Mucosa of gallbladder (tissue), 1 donor: ENCODE data around the gene LRSAM1. TPM values are rescaled to one million over a fixed set of nuclear protein-coding genes. Genes with fewer than 3 reads are reported as not detected.

Source experiments
- DNase-seq: peaks from one replicate; pipeline ENCODE4 v3.0.0-alpha.2; 2020; ENCODE audit warnings: low spot score
- total RNA-seq: library from RNA; stranded (reverse); gene quantifications from one replicate; pipeline ENCODE4 v1.2.1, GENCODE V29; 2021
- donor health status: DM: no; HTN: no; CAD: no.

The LRSAM1 gene
- total RNA-seq, 1 donor from 2014 or later, result 30.1 TPM

DNA sequence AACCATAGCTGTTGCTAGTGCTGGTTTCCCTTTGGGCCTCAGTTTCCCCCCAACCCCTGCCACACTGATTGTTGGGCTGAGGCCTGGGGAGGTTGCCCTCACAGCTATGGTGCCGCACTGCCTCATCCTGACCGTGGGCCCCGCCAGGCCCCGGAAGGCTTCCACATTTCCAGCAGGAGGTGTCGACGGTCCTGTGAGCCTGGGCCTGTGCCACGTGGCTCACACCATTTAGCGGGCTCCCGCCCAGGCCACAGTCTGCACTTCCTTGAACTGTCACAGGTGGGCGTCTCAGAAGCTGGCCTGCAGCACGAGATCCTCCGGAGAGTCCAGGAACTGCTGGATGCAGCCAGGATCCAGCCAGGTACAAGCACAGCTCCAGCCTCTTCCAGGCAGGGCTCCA lies 45.7 kb downstream of the LRSAM1 start:
- DNase-seq, result no peak

DNA sequence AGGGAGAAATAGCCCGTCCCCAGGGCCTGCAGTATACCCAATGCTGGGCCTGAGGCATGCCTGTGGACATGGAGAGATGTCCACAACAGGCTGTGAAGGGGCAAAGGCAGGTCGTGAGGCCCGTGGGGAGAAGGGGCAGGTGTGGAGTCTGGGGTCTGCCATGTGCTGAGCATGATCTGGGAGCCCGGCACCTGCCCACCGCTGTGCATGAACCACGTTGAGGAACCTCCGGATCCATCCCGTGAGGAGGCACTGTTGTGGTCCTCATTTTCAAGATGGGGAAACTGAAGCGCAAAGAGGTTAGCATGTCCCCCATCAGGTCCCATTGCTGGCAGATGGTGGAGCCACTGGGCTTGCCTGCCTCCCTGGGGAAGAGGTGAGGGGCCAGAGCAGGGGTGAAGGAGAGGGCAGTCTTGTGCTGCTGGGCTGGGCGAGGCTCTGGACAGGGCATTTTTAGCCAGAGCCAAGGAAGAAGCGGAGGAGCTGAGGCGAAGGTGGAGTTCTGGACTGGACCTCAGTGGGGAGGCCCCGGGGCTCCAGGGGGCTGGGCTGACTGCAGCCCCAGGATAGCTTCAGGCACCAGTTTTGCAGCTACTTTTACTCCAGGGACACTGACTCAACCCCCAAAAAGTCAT lies 46.5 kb downstream of the LRSAM1 start:
- DNase-seq, result no peak

DNA sequence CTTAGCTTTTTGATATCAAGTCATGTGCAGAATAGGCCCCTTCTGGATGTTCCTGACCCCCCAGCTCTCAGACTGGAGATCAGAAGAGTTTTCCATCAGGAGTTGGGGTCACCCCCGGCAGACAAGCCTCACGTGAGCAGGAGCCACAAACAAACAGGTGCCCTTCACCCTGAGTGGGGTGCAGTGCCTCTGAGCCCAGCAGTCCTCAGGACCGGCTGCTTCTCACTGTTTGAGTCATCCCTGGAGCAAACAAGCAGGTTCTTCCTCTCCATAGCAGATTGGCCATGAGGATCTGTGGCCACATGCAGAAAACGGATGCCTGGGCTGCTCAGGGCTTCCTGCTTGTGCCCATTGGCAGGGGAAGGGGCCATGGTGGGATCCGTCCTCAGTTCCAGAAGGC lies 47.0 kb downstream of the LRSAM1 start:
- no peak for DNase-seq

DNA sequence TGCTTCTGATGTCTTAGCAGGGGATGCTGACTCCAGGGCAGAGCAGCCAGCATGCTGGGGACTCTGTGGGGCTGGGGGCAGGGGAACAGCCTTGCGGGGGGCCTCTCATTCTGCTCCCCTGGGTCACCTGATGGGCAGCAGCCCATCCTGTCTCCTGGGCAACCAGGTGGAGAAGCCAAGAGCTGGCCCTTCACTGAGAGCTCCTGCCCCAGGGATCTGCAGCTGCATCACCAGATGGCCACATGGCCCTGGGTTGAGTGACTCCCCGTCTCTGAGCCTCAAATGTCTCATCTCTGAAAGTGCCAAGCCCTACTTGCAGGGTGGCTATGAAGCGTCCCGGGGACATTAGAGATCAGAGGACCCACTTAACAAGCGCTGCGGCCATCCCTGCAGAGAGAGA lies 49.1 kb downstream of the LRSAM1 start:
- no peak for DNase-seq

GRCh38 chr9:127500862-127501261 lies 49.6 kb downstream of the LRSAM1 start:
- no peak for DNase-seq

DNA sequence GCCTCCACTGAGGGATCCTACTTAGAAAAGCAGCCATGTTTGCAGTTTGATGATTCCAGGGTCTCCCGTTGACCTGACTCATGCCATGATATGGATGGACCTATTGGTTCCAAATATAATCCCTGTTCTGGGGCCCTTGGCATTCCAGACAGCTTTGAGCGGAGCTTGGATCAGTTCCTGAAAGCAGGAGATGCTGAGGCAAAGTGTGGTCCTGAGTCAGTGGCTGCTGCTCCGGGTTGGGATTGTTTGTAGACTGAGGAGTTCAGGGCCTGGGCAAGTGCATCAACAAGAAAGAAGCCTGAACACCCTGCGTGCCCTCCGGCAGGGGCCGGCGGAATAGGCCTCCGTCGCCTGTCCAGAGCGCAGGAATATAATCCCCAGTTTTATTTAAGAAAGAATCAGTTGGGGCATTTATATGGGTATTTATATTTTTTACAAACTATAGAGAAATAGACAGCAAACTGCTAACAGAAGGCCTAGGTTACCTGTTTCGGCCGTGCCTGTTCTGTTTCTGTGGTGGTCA lies 50.6 kb downstream of the LRSAM1 start:
- no peak for DNase-seq

- DNase-seq, result no peak
These were observed 51.5 kb downstream of the LRSAM1 start for GRCh38 chr9:127502706-127503378.

- DNase-seq, result no peak
These were observed 52.1 kb downstream of the LRSAM1 start for GRCh38 chr9:127503379-127503921.

DNA sequence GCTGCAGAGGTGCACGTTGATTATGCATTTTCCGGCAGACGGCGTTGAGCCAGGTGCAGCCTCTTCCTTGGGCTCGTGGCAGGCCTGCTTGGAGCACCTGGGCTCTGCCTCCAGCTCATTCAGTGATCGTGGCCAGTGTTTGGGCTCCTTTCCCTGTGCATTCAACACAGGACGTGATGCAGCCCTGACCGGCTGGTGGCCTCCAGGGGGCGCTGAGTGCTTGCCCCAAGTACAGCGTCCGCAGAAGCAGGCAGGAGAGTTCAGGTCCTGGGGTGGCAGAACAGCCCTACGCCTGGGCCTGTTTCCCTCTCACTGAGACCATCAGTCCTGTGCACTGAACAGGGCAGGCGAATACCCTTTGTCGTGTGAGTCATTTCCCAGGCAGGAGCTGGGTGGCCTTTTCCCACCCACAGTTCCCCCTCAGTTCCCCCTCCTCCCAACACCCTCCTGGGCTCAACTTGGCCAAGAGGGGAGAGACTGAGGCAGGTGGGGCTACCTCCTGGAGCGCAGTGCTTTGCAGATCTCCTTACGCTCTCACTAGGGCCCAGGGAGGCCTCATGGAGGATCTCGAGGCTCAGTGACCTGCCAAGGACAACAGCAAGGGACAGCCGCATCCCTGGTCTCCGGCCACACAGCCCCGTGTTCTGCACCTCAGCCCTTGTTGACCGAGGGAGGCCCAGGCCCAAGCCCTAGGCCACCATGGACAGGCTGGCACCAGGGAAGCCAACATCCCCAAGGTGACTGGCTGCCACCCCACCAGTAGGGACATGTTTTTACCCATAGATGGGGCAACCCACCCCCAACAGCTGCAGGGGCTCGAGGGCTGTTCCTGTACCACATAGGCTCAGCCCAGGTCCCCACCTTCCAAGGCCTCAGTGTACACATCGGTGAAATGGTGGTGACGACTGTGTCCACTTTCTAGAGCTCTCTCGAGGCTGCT lies 52.9 kb downstream of the LRSAM1 start:
- peak; percentile 84 for DNase-seq

DNA sequence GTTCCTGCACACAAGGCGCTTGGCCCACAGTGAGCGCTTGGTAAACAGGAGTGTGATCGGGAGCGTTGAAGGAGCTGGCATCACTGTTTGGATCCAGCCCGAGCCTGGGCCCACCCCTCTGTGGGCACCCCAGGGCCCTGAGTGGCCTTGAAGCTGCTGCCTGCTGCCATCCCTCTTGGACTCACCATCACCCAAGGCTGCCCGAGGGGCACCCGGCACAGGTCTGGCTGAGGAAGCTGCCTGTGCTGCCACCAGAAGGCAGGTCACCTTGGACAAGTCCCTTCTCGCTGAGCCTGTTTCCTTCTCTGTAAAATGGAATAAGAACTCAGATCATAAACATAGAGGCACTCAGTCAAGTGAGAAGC lies 53.6 kb downstream of the LRSAM1 start:
- DNase-seq, result no peak

GRCh38 chr9:127505396-127506116 lies 54.2 kb downstream of the LRSAM1 start:
- DNase-seq, result no peak

- DNase-seq, result no peak
These were observed 55.0 kb downstream of the LRSAM1 start for GRCh38 chr9:127506117-127506813.

DNA sequence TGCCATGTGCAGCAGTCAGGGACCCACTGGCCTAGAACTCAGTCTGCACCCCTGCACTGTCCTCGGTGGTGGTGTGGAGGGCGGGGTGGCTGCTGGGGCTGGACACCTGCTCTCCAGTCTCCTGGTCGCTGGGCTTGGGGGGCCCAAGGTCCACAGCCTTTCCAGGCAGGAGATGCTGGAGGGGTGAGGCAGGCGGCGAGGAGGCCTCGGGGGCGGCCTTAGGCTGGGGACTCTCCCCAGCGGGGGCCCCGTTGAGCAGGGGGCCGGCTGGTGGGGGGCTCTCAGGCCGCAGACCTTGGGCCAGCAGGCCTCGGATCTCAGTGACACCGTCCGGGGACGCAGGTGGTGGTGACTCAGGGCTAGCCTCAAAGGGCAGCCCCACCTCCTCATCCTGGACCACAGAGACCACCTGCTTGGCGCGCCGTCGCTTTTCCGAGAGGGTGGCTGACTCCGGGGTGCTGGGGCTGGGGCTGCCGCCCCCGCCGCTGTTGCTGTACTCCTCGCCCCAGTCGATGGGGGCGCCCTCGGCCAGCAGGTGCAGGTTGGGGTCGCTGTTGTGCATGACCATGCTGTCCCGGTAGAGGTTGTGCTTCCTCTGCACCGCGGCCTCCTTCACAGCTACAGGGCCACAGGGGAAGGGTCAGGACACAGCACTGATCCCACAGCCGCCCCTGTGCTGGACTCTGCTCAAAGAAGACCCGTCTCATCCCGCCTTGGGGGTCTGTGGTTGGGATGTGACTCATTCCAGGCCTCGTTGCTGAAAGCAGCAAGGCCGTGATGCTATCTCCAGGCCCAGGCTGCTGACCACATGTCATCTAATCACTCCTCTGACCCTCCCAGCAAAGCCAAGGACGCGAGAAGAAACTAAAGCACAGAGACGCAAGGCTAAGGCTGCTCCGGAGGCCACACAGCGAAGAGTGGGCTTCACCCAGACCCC lies 55.8 kb downstream of the LRSAM1 start:
- DNase-seq, result no peak

DNA sequence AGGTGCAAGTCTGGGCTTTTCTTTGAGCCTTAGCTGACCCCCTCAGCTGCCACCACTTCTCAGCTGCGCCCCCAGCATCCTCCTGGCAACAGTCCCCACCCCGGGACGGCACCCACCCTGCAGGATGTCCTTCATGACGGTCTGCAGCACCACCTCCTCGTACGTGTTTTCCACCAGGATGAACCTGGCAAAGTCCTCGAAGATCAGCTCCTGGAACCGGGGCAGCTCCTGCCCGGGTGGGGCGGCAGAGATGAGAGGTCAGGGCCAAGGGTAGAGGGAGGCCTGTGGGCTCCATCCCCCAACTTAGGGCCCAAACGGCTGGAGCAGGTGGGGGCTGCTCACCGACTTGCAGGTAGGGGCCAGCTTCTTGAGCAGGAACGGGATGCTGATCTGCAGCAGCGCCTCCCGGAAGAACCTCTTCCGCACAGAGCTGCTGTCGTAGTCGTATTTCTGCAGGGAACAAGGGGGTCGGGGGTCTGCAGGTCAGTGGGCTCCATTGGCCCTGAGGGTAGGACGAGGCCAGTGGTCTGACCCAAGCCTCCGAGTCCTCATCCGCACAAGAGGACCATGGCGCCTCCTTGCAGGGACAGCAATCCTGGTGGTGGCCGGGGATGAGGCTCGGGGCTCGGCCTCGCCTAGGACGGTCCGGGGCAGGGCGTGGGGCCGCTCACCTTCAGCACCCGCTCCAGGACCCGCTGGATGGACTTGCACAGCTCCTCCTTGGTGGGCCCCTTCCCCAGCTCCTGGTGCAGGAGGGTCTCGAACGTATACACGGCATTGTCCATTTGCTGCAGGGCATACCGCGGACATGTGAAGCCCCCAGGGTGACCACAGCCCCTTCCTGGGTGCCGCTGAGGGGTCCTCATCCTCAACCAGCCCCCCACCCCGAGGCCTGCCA lies 56.7 kb downstream of the LRSAM1 start:
- DNase-seq, result no peak

DNA sequence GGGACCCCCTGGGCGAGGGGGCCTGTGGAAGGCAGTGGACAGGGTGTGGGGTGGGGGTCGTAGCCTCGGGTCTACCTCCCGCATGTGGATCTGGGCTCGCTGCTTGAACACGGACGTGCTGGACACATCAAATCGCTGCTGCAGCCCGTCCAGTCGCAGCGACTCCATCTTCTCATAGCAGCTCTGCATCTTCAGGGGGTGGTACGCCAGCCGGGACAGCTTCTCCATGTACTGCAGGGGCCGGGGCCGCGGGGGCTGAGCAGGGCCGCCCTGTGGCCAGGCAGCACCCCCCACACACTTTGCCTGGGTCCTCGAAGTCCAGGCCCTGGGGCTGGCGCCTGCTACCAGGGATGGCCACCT lies 57.6 kb downstream of the LRSAM1 start:
- DNase-seq, result no peak

DNA sequence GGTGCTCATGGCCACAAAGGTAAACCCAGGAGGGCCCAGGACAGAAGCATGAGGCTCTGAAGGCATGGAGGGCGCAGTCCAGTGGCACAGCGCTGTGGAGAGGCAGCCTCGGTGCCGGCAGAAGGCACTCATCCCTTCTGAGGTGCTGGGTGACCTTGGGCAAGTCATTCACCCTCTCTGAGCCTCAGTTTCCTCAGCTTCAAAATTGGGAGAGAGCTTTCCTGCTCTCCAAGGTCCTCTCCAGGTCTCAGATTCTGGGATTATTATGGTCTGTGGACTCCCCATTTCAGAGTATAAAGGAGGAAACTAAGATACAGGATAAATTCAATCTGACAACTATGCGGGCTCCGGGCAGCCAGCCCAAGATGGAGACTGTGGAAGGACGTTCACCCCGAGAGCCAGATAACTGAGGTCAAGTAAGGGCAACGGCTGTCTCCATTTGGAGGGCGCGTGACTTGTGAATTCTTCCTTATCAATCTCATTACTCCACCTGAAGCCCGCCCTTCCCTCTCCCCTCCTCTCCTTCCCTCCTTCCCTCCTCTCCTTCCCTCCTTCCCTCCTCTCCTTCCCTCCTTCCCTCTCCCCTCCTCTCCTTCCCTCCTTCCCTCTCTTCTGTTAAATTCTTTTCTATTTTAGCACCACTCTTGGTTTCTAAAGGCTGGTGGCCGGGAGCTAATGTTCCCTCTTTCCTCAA lies 58.1 kb downstream of the LRSAM1 start:
- peak; percentile 69 for DNase-seq

- no peak for DNase-seq
These were observed 58.6 kb downstream of the LRSAM1 start for GRCh38 chr9:127509955-127510299.

DNA sequence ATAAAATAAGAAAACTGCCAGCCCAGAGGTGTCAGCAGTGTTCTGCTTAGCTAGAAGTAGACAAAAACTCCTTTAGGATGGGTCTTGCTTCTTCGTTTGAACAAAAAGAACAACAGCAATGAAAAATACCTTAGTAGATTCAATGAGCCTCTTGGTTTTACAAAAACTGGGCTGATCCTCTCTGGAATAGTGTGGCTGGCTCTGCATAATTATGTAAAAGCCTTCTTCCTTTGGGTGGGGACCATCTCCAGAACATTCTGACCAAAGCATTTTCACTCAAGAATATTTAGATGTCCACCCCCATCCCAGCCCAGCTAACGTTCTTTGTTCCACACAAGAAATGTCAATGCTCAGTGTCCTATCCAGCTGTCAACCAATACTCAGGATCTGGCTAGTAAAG lies 63.2 kb downstream of the LRSAM1 start:
- no peak for DNase-seq
